Ishikawa (cell line): ENCODE data around the gene SIAH2.
A peak's percentile ranks its signal among the peaks of the same experiment; 100 is the strongest.

ENCODE experiments used
- CEBPB ChIP-seq: IDR thresholded peaks from 2 replicates; pipeline ENCODE4 v1.6.1; 2012
- CREB1 ChIP-seq: IDR thresholded peaks from 2 replicates; pipeline ENCODE4 v1.6.1; 2012; ENCODE audit warnings: low read depth
- EGR1 ChIP-seq: IDR thresholded peaks from 2 replicates; pipeline ENCODE4 v1.6.1; 2012
- EP300 ChIP-seq: IDR thresholded peaks from 2 replicates; pipeline ENCODE4 v1.6.1; 2012; ENCODE audit warnings: borderline replicate concordance
- FOXM1 ChIP-seq: IDR thresholded peaks from 2 replicates; pipeline ENCODE4 v1.6.1; 2012; ENCODE audit warnings: low read depth, borderline replicate concordance
- MAX ChIP-seq: IDR thresholded peaks from 2 replicates; pipeline ENCODE4 v1.6.1; 2012
- NFIC ChIP-seq: IDR thresholded peaks from 2 replicates; pipeline ENCODE4 v1.6.1; 2012
- RAD21 ChIP-seq: IDR thresholded peaks from 2 replicates; pipeline ENCODE4 v1.6.1; 2012; ENCODE audit warnings: low read depth
- REST ChIP-seq: IDR thresholded peaks from 2 replicates; pipeline ENCODE4 v1.6.1; 2012; ENCODE audit warnings: low read depth, mild to moderate bottlenecking
- TAF1 ChIP-seq: IDR thresholded peaks from 2 replicates; pipeline ENCODE4 v1.6.1; 2012; ENCODE audit warnings: low read depth, mild to moderate bottlenecking
- TCF12 ChIP-seq: IDR thresholded peaks from 2 replicates; pipeline ENCODE4 v1.6.1; 2012; ENCODE audit warnings: low read depth
- TEAD4 ChIP-seq: IDR thresholded peaks from 2 replicates; pipeline ENCODE4 v1.6.1; 2012
- USF1 ChIP-seq: IDR thresholded peaks from 2 replicates; pipeline ENCODE4 v1.6.1; 2012
- YY1 ChIP-seq: IDR thresholded peaks from 2 replicates; pipeline ENCODE4 v1.6.1; 2012; ENCODE audit warnings: low read depth
- ZBTB7A ChIP-seq: IDR thresholded peaks from 2 replicates; pipeline ENCODE4 v1.6.1; 2012; ENCODE audit warnings: low read depth

The SIAH2 gene

GRCh38 chr3:150765949-150766720, 3.2 kb upstream of the SIAH2 start:
- no peak for TF ChIP-seq TEAD4
- TF ChIP-seq NFIC, result no peak

- no peak for TF ChIP-seq FOXM1
- TF ChIP-seq REST, result no peak
- TF ChIP-seq ZBTB7A, result no peak
- no peak for TF ChIP-seq TAF1
These were observed 2.0 kb upstream of the SIAH2 start for GRCh38 chr3:150764967-150765366.

GRCh38 chr3:150764566-150764965, 1.6 kb upstream of the SIAH2 start:
- TF ChIP-seq FOXM1 (no peak), TAF1 (no peak), CREB1 (no peak), ZBTB7A (no peak), MAX (no peak), NFIC (no peak), YY1 (no peak), EP300 (no peak), CEBPB (no peak), TEAD4 (no peak), EGR1 (no peak), USF1 (no peak), REST (no peak), TCF12 (no peak), RAD21 (no peak)

GRCh38 chr3:150763841-150764483, 993 bp upstream of the SIAH2 start:
- TF ChIP-seq NFIC (no peak), CREB1 (peak; percentile 16; the same call in 1 of the 2 replicates), RAD21 (peak; percentile 39; the same call in 1 of the 2 replicates), MAX (0 out of 2 replicates have a peak, but pooled peaks have one; percentile 16), USF1 (no peak), YY1 (no peak)

- TF ChIP-seq USF1 (no peak), FOXM1 (no peak), TEAD4 (no peak), EP300 (no peak), MAX (no peak), CREB1 (no peak), NFIC (no peak), TCF12 (no peak), ZBTB7A (no peak), YY1 (no peak), REST (no peak), TAF1 (no peak), CEBPB (no peak)
These were observed 277 bp downstream of the SIAH2 start for GRCh38 chr3:150762662-150763121.
